A549 (cell line): ENCODE data around the gene RTN4R. TPM values are rescaled to one million over a fixed set of nuclear protein-coding genes. Genes with fewer than 3 reads are reported as not detected.

Experiments
- ATAC-seq, 2 experiments: fragments of 200-7000 bp in 1 of 2; fragments of >200 bp in 1 of 2; cut with Nextera tagmentation in 1 of 2; cut with Tn5 transposase in 1 of 2; 3 replicates each; pipeline versions ENCODE4 v1.8.0 to v1.9.1; 2018 to 2020; ENCODE audit warnings: mild to moderate bottlenecking in 1 of 2, moderate library complexity in 1 of 2
- CTCF ChIA-PET: fragments of 300-600 bp; sonication (Branson Sonifier 250); formaldehyde crosslinking; extraction: SDS; loops from one replicate; lab custom pipeline; 2021; ENCODE audit warnings: antibody characterized with exemption, inconsistent platforms; lab: Yijun Ruan, JAX
- POLR2A ChIA-PET: fragments of 350-600 bp; formaldehyde crosslinking; extraction: SDS; loops from one replicate; lab custom pipeline; 2021; ENCODE audit warnings: antibody characterized with exemption, inconsistent platforms; lab: Yijun Ruan, JAX
- DNase-seq, 2 experiments: peaks; one replicate each; pipeline versions ENCODE4 v3.0.0 to v3.0.0-alpha.2; 2011 to 2016; ENCODE audit warnings: low read depth in 1 of 2, low spot score in 1 of 2
- FAIRE-seq: peaks from 2 replicates; lab custom pipeline; 2011; peaks lifted over from hg19 to GRCh38; lab: Jason Lieb, UNC
- H3K27ac ChIP-seq, 2 experiments: fragments of >200 bp; sonication (Bioruptor Twin); formaldehyde crosslinking; 3 replicates each; pipeline ENCODE4 v1.5.1; 2016 to 2017
- H3K4me1 ChIP-seq: fragments of >200 bp; sonication (Bioruptor Twin); formaldehyde crosslinking; 3 replicates; pipeline ENCODE4 v1.6.1; 2016
- H3K4me2 ChIP-seq: fragments of >200 bp; sonication (Bioruptor Twin); formaldehyde crosslinking; 3 replicates; pipeline ENCODE4 v1.6.1; 2016
- H3K4me3 ChIP-seq: fragments of >200 bp; sonication (Bioruptor Twin); formaldehyde crosslinking; 3 replicates; pipeline ENCODE4 v1.5.1; 2016
- H3K9me3 ChIP-seq: fragments of >200 bp; sonication (Bioruptor Twin); formaldehyde crosslinking; 3 replicates; pipeline ENCODE4 v1.6.1; 2016
- CBX2 ChIP-seq: fragments of 200-600 bp; sonication (generic); IDR thresholded peaks from 2 replicates; pipeline ENCODE4 v1.6.1; 2016; ENCODE audit warnings: low read depth, mild to moderate bottlenecking, borderline replicate concordance
- CHD2 ChIP-seq: fragments of 150-350 bp; IDR thresholded peaks from 2 replicates; pipeline ENCODE4 v1.6.1; 2014; ENCODE audit warnings: low read length; ENCODE audit not compliant: partially characterized antibody
- EP300 ChIP-seq, 2 experiments: fragments of >200 bp; sonication (Bioruptor Twin); formaldehyde crosslinking; IDR thresholded peaks; 2 replicates in 1 of 2; 3 replicates in 1 of 2; pipeline ENCODE4 v1.6.1; 2016 to 2017
- FOSB ChIP-seq: fragments of 250-450 bp; sonication (Bioruptor Pico); IDR thresholded peaks from 2 replicates; pipeline ENCODE4 v1.5.0; 2020; ENCODE audit warnings: mild to moderate bottlenecking, moderate library complexity
- FOSL2 ChIP-seq, 2 experiments: fragments of 450-650 bp in 1 of 2; fragments of >200 bp in 1 of 2; sonication (Bioruptor Twin) in 1 of 2; formaldehyde crosslinking; IDR thresholded peaks; 2 replicates each; pipeline versions ENCODE4 v1.5.0 to v1.6.1; 2016 to 2020; ENCODE audit warnings: mild to moderate bottlenecking in 1 of 2, moderate library complexity in 1 of 2
- HDAC2 ChIP-seq: fragments of 200-600 bp; sonication (generic); IDR thresholded peaks from 2 replicates; pipeline ENCODE4 v1.6.1; 2016
- HOXA7 ChIP-seq: fragments of 250-450 bp; sonication (Bioruptor Pico); IDR thresholded peaks from 2 replicates; pipeline ENCODE4 v1.5.0; 2020; ENCODE audit warnings: mild to moderate bottlenecking, moderate library complexity
- JUN ChIP-seq, 2 experiments: fragments of >200 bp; sonication (Bioruptor Twin); formaldehyde crosslinking; IDR thresholded peaks; 2 replicates in 1 of 2; 3 replicates in 1 of 2; pipeline ENCODE4 v1.6.1; 2016 to 2017
- MYC ChIP-seq: IDR thresholded peaks from 2 replicates; pipeline ENCODE4 v1.6.1; 2012; ENCODE audit warnings: mild to moderate bottlenecking, inconsistent platforms, low read length, improper control_type of control experiment, borderline replicate concordance
- NFE2L2 ChIP-seq: fragments of 150-350 bp; conservative IDR thresholded peaks from 2 replicates; pipeline ENCODE4 v1.6.1; 2014; ENCODE audit warnings: low read length
- NPAS2 ChIP-seq: fragments of 250-450 bp; sonication (Bioruptor Pico); IDR thresholded peaks from 2 replicates; pipeline ENCODE4 v1.8.0; 2022; ENCODE audit warnings: mild to moderate bottlenecking, moderate library complexity, borderline replicate concordance
- POLR2A ChIP-seq: IDR thresholded peaks from 2 replicates; pipeline ENCODE4 v1.6.1; 2012; ENCODE audit warnings: mild to moderate bottlenecking, low read length
- RNF2 ChIP-seq: fragments of 200-600 bp; sonication (generic); IDR thresholded peaks from 2 replicates; pipeline ENCODE4 v1.6.1; 2016; ENCODE audit warnings: low read depth, mild to moderate bottlenecking, antibody characterized with exemption, moderate library complexity, borderline replicate concordance
- TFCP2L1 ChIP-seq: fragments of 250-450 bp; sonication (Bioruptor Pico); IDR thresholded peaks from 2 replicates; pipeline ENCODE4 v1.5.0; 2021; ENCODE audit warnings: mild to moderate bottlenecking
- TP53 ChIP-seq: fragments of 250-450 bp; sonication (Bioruptor Pico); IDR thresholded peaks from 2 replicates; pipeline ENCODE4 v1.5.0; 2021; ENCODE audit warnings: mild to moderate bottlenecking, moderate library complexity
- ZFP36 ChIP-seq: fragments of 450-650 bp; IDR thresholded peaks from 2 replicates; pipeline ENCODE4 v1.6.1; 2014; ENCODE audit warnings: borderline replicate concordance; ENCODE audit not compliant: partially characterized antibody
- WGBS: methylation state at CpG from one replicate; pipeline ENCODE4 v1.1.6; 2017; ENCODE audit errors: missing lambda C conversion rate; 5-methylcytosine and 5-hydroxymethylcytosine counted together
- polyA plus RNA-seq, 4 experiments: library from polyadenylated mRNA; depleted of rRNA in 3 of 4; stranded (reverse); fragments of >200 nt; fragmentation: RNase III in 1 of 4; extraction: RNeasy Plus Mini Kit Qiagen cat#74134 plus additional on column Dnase treatment in 1 of 4; gene quantifications; 2 replicates in 3 of 4; 3 replicates in 1 of 4; pipeline ENCODE4 v1.2.3, GENCODE V29; 2011 to 2017
- TF ChIP-seq, protein P1 (sequence below): IDR thresholded peaks from 2 replicates; pipeline ENCODE4 v1.6.1; 2012; ENCODE audit warnings: low read depth, borderline replicate concordance
- TF ChIP-seq, protein P2 (sequence below): fragments of 250-450 bp; sonication (Bioruptor Pico); IDR thresholded peaks from 2 replicates; pipeline ENCODE4 v1.5.0; 2020; ENCODE audit warnings: low read depth, mild to moderate bottlenecking, moderate library complexity
- TF ChIP-seq, protein P3 (sequence below): fragments of 150-350 bp; IDR thresholded peaks from 2 replicates; pipeline ENCODE4 v1.6.1; 2014; ENCODE audit warnings: low read depth, mild to moderate bottlenecking, low read length
- TF ChIP-seq, protein P4 (sequence below): fragments of 200-600 bp; sonication (generic); IDR thresholded peaks from 2 replicates; pipeline ENCODE4 v1.6.1; 2016; ENCODE audit warnings: antibody characterized with exemption, mild to moderate bottlenecking, moderate library complexity
- TF ChIP-seq, protein P5 (sequence below): fragments of 450-650 bp; IDR thresholded peaks from 2 replicates; pipeline ENCODE4 v1.6.1; 2014; ENCODE audit warnings: antibody characterized with exemption
- TF ChIP-seq, protein P6 (sequence below): fragments of >200 bp; sonication (Bioruptor Twin); formaldehyde crosslinking; IDR thresholded peaks from 3 replicates; pipeline ENCODE4 v1.6.1; 2016

Gene RTN4R
- polyA plus RNA-seq, 2 of the 4 experiments (the other 2 are of a cell fraction), result 1.0 to 2.7 TPM

DNA sequence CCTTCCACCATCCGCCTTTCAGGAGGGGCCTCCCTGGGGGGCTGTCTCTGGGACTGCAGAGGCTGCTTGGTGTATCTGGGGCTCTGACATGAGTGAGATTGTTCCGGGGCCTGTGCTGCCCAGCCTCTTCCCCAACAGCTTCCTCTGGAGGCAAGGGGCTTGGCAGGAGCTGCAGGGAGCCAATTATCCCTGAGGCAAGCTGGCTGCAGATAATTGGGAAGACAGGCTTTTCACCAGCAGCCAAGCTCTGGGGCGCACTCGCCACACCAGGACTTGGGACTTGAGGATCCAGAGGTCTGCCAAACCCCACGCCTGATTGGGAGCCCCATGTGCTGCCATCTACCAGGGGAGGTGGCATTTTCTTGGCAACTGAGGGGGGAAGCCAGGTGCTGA, 15.6 kb upstream of the RTN4R start:
- FAIRE-seq (no peak), ATAC-seq (no peak), DNase-seq (no peak)
- Histone ChIP-seq H3K4me3 (no peak overlapping the region), H3K4me1 (no peaks in the 10 kb centered on the region), H3K27ac (no peak overlapping the region), H3K9me3 (no peaks in the 10 kb centered on the region), H3K4me2 (no peak overlapping the region)
- WGBS, result 44% methylated on average over 3 of the region's 5 CpGs
- TF ChIP-seq, protein P1, sequence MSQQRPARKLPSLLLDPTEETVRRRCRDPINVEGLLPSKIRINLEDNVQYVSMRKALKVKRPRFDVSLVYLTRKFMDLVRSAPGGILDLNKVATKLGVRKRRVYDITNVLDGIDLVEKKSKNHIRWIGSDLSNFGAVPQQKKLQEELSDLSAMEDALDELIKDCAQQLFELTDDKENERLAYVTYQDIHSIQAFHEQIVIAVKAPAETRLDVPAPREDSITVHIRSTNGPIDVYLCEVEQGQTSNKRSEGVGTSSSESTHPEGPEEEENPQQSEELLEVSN, result no peak
- TF ChIP-seq, protein P2, sequence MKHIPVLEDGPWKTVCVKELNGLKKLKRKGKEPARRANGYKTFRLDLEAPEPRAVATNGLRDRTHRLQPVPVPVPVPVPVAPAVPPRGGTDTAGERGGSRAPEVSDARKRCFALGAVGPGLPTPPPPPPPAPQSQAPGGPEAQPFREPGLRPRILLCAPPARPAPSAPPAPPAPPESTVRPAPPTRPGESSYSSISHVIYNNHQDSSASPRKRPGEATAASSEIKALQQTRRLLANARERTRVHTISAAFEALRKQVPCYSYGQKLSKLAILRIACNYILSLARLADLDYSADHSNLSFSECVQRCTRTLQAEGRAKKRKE (CRISPR knock-in tag), result no peak
- no peak for TF ChIP-seq FOSB (CRISPR knock-in tag)
- TF ChIP-seq FOSL2 (IDR thresholded peaks at IDR 0.05), result no peak
- no peak for TF ChIP-seq FOSL2 (CRISPR knock-in tag; IDR thresholded peaks at IDR 0.05)
- TF ChIP-seq, protein P3, sequence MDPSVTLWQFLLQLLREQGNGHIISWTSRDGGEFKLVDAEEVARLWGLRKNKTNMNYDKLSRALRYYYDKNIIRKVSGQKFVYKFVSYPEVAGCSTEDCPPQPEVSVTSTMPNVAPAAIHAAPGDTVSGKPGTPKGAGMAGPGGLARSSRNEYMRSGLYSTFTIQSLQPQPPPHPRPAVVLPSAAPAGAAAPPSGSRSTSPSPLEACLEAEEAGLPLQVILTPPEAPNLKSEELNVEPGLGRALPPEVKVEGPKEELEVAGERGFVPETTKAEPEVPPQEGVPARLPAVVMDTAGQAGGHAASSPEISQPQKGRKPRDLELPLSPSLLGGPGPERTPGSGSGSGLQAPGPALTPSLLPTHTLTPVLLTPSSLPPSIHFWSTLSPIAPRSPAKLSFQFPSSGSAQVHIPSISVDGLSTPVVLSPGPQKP, result no peak
- no peak for TF ChIP-seq JUN (IDR thresholded peaks at IDR 0.05)
- CTCF ChIA-PET, result interaction anchor here (0.9 to 6.9 kb wide), 7 partner anchors 12 to 129 kb away, joined by 3 to 92 read pairs (median 5); no protein-coding TSS in a partner anchor
- POLR2A ChIA-PET, result no interaction called here

DNA sequence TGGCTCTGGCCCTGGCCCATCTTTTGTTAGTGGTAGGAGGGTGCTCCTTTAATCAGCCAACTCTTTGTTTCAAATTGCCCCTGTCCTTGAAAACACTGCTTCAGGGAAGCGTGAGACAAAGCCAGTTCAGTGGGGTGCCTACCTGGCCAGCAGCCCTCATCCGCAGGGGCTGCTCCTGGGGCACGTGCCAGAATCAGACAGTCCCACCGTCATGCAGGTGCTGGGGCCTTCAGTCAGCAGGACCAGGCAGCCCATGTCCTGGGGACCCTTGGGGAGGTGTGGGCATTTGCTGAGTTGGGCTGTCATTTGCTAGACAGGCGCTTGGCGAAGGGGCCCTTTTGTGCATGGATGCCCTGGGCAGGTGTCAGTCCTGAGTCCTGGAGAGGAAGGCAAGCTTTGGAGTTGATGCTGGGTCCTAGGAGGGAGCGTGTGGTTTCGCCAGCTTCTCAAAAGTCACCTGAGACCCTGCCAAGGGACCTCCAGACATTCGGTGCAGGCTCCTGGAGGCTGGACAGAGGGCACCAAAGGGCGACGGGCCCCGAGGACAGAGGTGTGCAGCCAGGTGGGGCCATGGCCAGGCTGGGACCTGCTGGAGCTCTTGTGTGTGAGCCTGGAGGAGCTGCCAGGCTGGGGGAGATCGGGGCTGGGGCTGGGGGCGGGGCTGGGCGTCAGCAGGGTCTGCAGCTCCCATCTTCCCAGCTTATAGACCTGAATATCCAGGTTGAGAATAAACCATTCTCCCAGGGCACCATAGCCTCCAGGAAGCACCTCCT, 15.0 kb upstream of the RTN4R start:
- Histone ChIP-seq H3K4me3 (no peak overlapping the region), H3K27ac (no peak overlapping the region), H3K9me3 (no peaks in the 10 kb centered on the region), H3K4me2 (no peak overlapping the region), H3K4me1 (no peaks in the 10 kb centered on the region)
- no peak for DNase-seq
- no peak for FAIRE-seq
- no peak for ATAC-seq
- CTCF ChIA-PET, result interaction anchor here (0.9 to 6.9 kb wide), 5 partner anchors 12 to 129 kb away, joined by 3 to 92 read pairs (median 5); no protein-coding TSS in a partner anchor
- POLR2A ChIA-PET, result no interaction called here
- 60% methylated on average over 11 of the region's 15 CpGs for WGBS
- TF ChIP-seq EP300 (IDR thresholded peaks at IDR 0.05), result no peak
- no peak for TF ChIP-seq HDAC2
- TF ChIP-seq RNF2, result no peak
- no peak for TF ChIP-seq NPAS2 (CRISPR knock-in tag)
- no peak for TF ChIP-seq TFCP2L1
- no peak for TF ChIP-seq CHD2
- TF ChIP-seq ZFP36, result no peak

DNA sequence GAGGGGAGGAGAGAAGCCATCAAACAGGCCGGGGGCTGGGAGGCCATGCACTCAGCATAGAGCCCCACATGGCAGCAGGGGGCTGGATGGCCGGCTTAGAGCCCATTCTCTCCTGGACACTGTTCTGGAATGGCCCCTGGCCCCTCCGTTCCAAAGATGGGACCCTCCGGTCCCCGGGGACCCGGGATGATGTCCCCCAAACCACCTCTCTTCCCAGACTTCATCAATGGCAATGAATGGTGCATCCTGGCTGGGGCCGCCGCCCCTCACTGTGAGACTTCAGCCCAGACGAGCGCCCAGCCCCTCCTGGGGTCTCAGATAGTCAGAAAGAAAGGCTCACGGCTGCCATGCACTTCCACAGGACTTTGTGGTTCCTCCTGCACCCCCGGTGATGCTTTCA, 13.8 kb upstream of the RTN4R start:
- ChIA-PET POLR2A (no interaction called here), CTCF (interaction anchor here (1.0 to 1.2 kb wide), 2 partner anchors 10 to 125 kb away, joined by 3 to 4 read pairs; no protein-coding TSS in a partner anchor)
- Histone ChIP-seq H3K4me2 (no peak overlapping the region), H3K9me3 (no peaks in the 10 kb centered on the region), H3K4me3 (no peak overlapping the region), H3K27ac (no peak overlapping the region), H3K4me1 (no peaks in the 10 kb centered on the region)
- FAIRE-seq, result no peak
- no peak for ATAC-seq
- no peak for DNase-seq
- WGBS, result 20% methylated on average over 7 of the region's 12 CpGs
- TF ChIP-seq NFE2L2, result no peak
- no peak for TF ChIP-seq HOXA7
- TF ChIP-seq, protein P2 (CRISPR knock-in tag), result no peak
- TF ChIP-seq, protein P4, sequence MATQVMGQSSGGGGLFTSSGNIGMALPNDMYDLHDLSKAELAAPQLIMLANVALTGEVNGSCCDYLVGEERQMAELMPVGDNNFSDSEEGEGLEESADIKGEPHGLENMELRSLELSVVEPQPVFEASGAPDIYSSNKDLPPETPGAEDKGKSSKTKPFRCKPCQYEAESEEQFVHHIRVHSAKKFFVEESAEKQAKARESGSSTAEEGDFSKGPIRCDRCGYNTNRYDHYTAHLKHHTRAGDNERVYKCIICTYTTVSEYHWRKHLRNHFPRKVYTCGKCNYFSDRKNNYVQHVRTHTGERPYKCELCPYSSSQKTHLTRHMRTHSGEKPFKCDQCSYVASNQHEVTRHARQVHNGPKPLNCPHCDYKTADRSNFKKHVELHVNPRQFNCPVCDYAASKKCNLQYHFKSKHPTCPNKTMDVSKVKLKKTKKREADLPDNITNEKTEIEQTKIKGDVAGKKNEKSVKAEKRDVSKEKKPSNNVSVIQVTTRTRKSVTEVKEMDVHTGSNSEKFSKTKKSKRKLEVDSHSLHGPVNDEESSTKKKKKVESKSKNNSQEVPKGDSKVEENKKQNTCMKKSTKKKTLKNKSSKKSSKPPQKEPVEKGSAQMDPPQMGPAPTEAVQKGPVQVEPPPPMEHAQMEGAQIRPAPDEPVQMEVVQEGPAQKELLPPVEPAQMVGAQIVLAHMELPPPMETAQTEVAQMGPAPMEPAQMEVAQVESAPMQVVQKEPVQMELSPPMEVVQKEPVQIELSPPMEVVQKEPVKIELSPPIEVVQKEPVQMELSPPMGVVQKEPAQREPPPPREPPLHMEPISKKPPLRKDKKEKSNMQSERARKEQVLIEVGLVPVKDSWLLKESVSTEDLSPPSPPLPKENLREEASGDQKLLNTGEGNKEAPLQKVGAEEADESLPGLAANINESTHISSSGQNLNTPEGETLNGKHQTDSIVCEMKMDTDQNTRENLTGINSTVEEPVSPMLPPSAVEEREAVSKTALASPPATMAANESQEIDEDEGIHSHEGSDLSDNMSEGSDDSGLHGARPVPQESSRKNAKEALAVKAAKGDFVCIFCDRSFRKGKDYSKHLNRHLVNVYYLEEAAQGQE, result no peak
- TF ChIP-seq POLR2A, result no peak
- TF ChIP-seq MYC, result no peak
- TF ChIP-seq, protein P5, sequence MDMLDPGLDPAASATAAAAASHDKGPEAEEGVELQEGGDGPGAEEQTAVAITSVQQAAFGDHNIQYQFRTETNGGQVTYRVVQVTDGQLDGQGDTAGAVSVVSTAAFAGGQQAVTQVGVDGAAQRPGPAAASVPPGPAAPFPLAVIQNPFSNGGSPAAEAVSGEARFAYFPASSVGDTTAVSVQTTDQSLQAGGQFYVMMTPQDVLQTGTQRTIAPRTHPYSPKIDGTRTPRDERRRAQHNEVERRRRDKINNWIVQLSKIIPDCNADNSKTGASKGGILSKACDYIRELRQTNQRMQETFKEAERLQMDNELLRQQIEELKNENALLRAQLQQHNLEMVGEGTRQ, result no peak
- no peak for TF ChIP-seq TP53
- no peak for TF ChIP-seq CBX2
- TF ChIP-seq, protein P6, sequence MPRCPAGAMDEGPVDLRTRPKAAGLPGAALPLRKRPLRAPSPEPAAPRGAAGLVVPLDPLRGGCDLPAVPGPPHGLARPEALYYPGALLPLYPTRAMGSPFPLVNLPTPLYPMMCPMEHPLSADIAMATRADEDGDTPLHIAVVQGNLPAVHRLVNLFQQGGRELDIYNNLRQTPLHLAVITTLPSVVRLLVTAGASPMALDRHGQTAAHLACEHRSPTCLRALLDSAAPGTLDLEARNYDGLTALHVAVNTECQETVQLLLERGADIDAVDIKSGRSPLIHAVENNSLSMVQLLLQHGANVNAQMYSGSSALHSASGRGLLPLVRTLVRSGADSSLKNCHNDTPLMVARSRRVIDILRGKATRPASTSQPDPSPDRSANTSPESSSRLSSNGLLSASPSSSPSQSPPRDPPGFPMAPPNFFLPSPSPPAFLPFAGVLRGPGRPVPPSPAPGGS, result no peak
- TF ChIP-seq ZFP36, result no peak
